Measurements from ENCODE around the gene NR3C2. TPM values are rescaled to one million over a fixed set of nuclear protein-coding genes. Genes with fewer than 3 reads are reported as not detected.

Gene NR3C2
- polyA plus RNA-seq, 1 donor from 2014 or later: 0.06 TPM

GRCh38 chr4:148069895-148070178 lies 372.4 kb downstream of the NR3C2 start:
- H3K4me2 ChIP-seq (ENCODE audit: low read length): no peak overlapping the region
- H2AFZ ChIP-seq (ENCODE audit: low read depth, low read length): no peak overlapping the region
- TF ChIP-seq RAD21 (conservative IDR thresholded peaks at IDR 0.05) (no peak), EP300 (conservative IDR thresholded peaks at IDR 0.05; ENCODE audit: poor library complexity, severe bottlenecking) (no peak), CTCF (IDR thresholded peaks at IDR 0.05; ENCODE audit: poor library complexity, severe bottlenecking) (no peak), TAF1 (IDR thresholded peaks at IDR 0.05; ENCODE audit: low read depth) (no peak), REST (IDR thresholded peaks at IDR 0.05; ENCODE audit: borderline replicate concordance) (no peak), SMC3 (conservative IDR thresholded peaks at IDR 0.05; ENCODE audit: poor library complexity) (no peak), EZH2 (IDR thresholded peaks at IDR 0.05; ENCODE audit: borderline replicate concordance, insufficient read depth, low read length, poor library complexity, severe bottlenecking) (no peak), MXI1 (conservative IDR thresholded peaks at IDR 0.05; ENCODE audit: poor library complexity, severe bottlenecking) (no peak), POLR2AphosphoS5 (IDR thresholded peaks at IDR 0.05) (no peak)
- H3K9me2 ChIP-seq (ENCODE audit: insufficient read depth, low read length): no peaks in the 10 kb centered on the region
- no peaks in the 10 kb centered on the region for H4K20me1 ChIP-seq (ENCODE audit: insufficient read depth)
- no peaks in the 10 kb centered on the region for H3K27me3 ChIP-seq (ENCODE audit: insufficient read depth, low read depth, low read length)
- H3K9ac ChIP-seq (ENCODE audit: low read length): no peak overlapping the region
- H3K9me3 ChIP-seq (ENCODE audit: low read length): no peaks in the 10 kb centered on the region
- no peak overlapping the region for H3K27ac ChIP-seq (ENCODE audit: low read length)
- no peaks in the 10 kb centered on the region for H3F3A ChIP-seq (ENCODE audit: insufficient read depth, low read length, poor library complexity, severe bottlenecking)
- H3K36me3 ChIP-seq (ENCODE audit: insufficient read depth, low read length): no peaks in the 10 kb centered on the region
- no peaks in the 10 kb centered on the region for H3K79me2 ChIP-seq (replicated peaks; ENCODE audit: insufficient read depth, low read length)
- no peak overlapping the region for H3K4me3 ChIP-seq (ENCODE audit: low read length)

- Histone ChIP-seq H3K9me2 (ENCODE audit: insufficient read depth, low read length) (no peaks in the 10 kb centered on the region), H2AFZ (ENCODE audit: low read depth, low read length) (no peak overlapping the region), H4K20me1 (ENCODE audit: insufficient read depth) (no peaks in the 10 kb centered on the region), H3K27ac (ENCODE audit: low read length) (no peak overlapping the region), H3K9ac (ENCODE audit: low read length) (no peak overlapping the region), H3K9me3 (ENCODE audit: low read length) (no peaks in the 10 kb centered on the region), H3K79me2 (replicated peaks; ENCODE audit: insufficient read depth, low read length) (no peaks in the 10 kb centered on the region), H3K4me2 (ENCODE audit: low read length) (no peak overlapping the region), H3K4me3 (ENCODE audit: low read length) (no peak overlapping the region), H3K27me3 (ENCODE audit: insufficient read depth, low read depth, low read length) (no peaks in the 10 kb centered on the region), H3K36me3 (ENCODE audit: insufficient read depth, low read length) (no peaks in the 10 kb centered on the region), H3F3A (ENCODE audit: insufficient read depth, low read length, poor library complexity, severe bottlenecking) (no peaks in the 10 kb centered on the region)
- TF ChIP-seq TAF1 (IDR thresholded peaks at IDR 0.05; ENCODE audit: low read depth): no peak
- TF ChIP-seq EP300 (conservative IDR thresholded peaks at IDR 0.05; ENCODE audit: poor library complexity, severe bottlenecking): no peak
- no peak for TF ChIP-seq EZH2 (IDR thresholded peaks at IDR 0.05; ENCODE audit: borderline replicate concordance, insufficient read depth, low read length, poor library complexity, severe bottlenecking)
- no peak for TF ChIP-seq POLR2AphosphoS5 (IDR thresholded peaks at IDR 0.05)
- TF ChIP-seq RAD21 (conservative IDR thresholded peaks at IDR 0.05): no peak
- TF ChIP-seq MXI1 (conservative IDR thresholded peaks at IDR 0.05; ENCODE audit: poor library complexity, severe bottlenecking): no peak
Observed at GRCh38 chr4:148069086-148069894, 372.9 kb downstream of the NR3C2 start.

Data from neural cell (in vitro differentiated cells).